SHP77 (cell line): ENCODE measurements around the gene ZFC3H1.
A peak's percentile ranks its signal among the peaks of the same experiment; 100 is the strongest.

Source experiments
- DNase-seq, 2 experiments: peaks; one replicate each; lab custom pipeline; 2025; lab: John Stamatoyannopoulos, UW

The ZFC3H1 gene

GRCh38 chr12:71638499-71638898 lies 25.1 kb downstream of the ZFC3H1 start:
- DNase-seq: no peak

GRCh38 chr12:71636704-71637115 lies 26.9 kb downstream of the ZFC3H1 start:
- DNase-seq: peak; percentile 50 to 53

- DNase-seq: no peak
Observed at GRCh38 chr12:71627438-71628002, 36.1 kb downstream of the ZFC3H1 start.

- DNase-seq: no peak
Observed at GRCh38 chr12:71626768-71627167, 36.9 kb downstream of the ZFC3H1 start.

GRCh38 chr12:71626098-71626497 lies 37.5 kb downstream of the ZFC3H1 start:
- DNase-seq: no peak

GRCh38 chr12:71625476-71625875 lies 38.2 kb downstream of the ZFC3H1 start:
- DNase-seq: no peak

- DNase-seq: no peak
Observed at GRCh38 chr12:71621938-71622337, 41.7 kb downstream of the ZFC3H1 start.

GRCh38 chr12:71610031-71610795 lies 53.4 kb downstream of the ZFC3H1 start:
- DNase-seq: no peak

- DNase-seq: no peak
Observed at GRCh38 chr12:71607494-71608330, 55.9 kb downstream of the ZFC3H1 start.

GRCh38 chr12:71605039-71605438 lies 58.6 kb downstream of the ZFC3H1 start:
- peak; percentile 48 to 76 for DNase-seq

GRCh38 chr12:71602761-71603577 lies 60.7 kb downstream of the ZFC3H1 start:
- DNase-seq: no peak

GRCh38 chr12:71601546-71601945 lies 62.1 kb downstream of the ZFC3H1 start:
- no peak for DNase-seq

- peak; percentile 4 to 6 for DNase-seq
Observed at GRCh38 chr12:71599210-71599609, 64.4 kb downstream of the ZFC3H1 start.

- DNase-seq: peak; percentile 5 to 7
Observed at GRCh38 chr12:71594214-71594948, 69.3 kb downstream of the ZFC3H1 start.

- no peak for DNase-seq
Observed at GRCh38 chr12:71592841-71593240, 70.8 kb downstream of the ZFC3H1 start.

- no peak for DNase-seq
Observed at GRCh38 chr12:71591601-71592000, 72.0 kb downstream of the ZFC3H1 start.

GRCh38 chr12:71589478-71589881 lies 74.2 kb downstream of the ZFC3H1 start:
- DNase-seq: no peak

GRCh38 chr12:71587012-71587411 lies 76.6 kb downstream of the ZFC3H1 start:
- DNase-seq: no peak

- DNase-seq: no peak
Observed at GRCh38 chr12:71585218-71585617, 78.4 kb downstream of the ZFC3H1 start.

GRCh38 chr12:71584356-71584755 lies 79.3 kb downstream of the ZFC3H1 start:
- no peak for DNase-seq

- no peak for DNase-seq
Observed at GRCh38 chr12:71582925-71583324, 80.7 kb downstream of the ZFC3H1 start.
